Measurements from ENCODE around the gene BRI3BP. TPM values are rescaled to one million over a fixed set of nuclear protein-coding genes. Genes with fewer than 3 reads are reported as not detected.

The BRI3BP gene
- polyA plus RNA-seq, 3 donors: 4.4 to 6.9 (median 5.0) TPM

DNA sequence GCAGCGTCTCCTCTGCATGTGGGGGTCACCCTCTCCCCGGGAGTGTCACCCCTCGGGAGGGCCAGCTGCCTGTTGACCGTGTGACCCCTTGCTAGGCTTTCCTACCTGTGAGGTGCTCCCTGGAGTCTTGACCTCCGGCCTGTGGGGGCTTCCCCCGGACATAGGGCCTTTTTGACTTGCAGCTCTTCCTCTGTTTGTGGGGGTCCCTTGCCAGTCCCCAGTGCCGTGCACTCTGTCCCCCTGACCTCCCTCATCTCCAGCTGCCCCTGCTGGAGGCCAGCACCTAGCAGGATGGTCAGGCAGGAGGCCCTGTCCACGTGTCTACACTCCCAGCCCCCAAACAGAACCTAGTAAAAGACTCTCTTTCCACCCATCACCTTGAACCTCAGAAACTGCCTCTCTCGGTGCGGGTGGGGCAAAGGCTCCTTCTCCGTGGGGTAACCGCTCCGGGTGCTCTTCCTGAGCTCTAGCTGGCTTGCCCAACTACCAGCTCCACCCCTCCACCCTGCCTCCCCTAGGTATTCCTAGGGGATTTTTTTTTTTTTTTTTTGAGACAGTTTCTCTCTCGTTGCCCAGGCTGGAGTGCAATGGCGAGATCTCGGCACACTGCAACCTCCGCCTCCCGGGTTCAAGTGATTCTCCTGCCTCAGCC lies 72.6 kb downstream of the BRI3BP start:
- Histone ChIP-seq H3K36me3 (replicated peaks in 1 of 2; ENCODE audit: control insufficient read depth in 1 of 2, insufficient read depth in 2 of 2, low read length in 2 of 2) (no peaks in the 10 kb centered on the region), H3K4me3 (replicated peaks in 1 of 3; ENCODE audit: low read depth in 2 of 3, low read length in 3 of 3) (peak overlapping the region; percentile 20 to 83 (median 62)), H2AFZ (ENCODE audit: insufficient read depth, low read depth, low read length, poor library complexity, severe bottlenecking) (peak overlapping the region; percentile 92), H3K9me3 (replicated peaks in 1 of 2; ENCODE audit: control insufficient read depth in 1 of 2, insufficient read depth in 1 of 2, low read length in 2 of 2) (peaks cover 0 to 3% of the 10 kb centered on the region in 2 donors), H3K9ac (ENCODE audit: insufficient read depth, low read length, poor library complexity, severe bottlenecking) (peak overlapping the region; percentile 65), H3K27me3 (ENCODE audit: control insufficient read depth in 2 of 2, insufficient read depth in 2 of 2, low read length in 2 of 2) (peaks cover 3 to 11% of the 10 kb centered on the region in 2 donors), H4K20me1 (ENCODE audit: insufficient read depth, low read length) (no peaks in the 10 kb centered on the region), H3K79me2 (ENCODE audit: insufficient read depth, low read length) (no peaks in the 10 kb centered on the region), H3K4me1 (ENCODE audit: control insufficient read depth in 1 of 2, insufficient read depth in 2 of 2, low read length in 2 of 2) (peaks cover 12 to 18% of the 10 kb centered on the region in 2 donors), H3K27ac (ENCODE audit: low read depth in 1 of 2, low read length in 2 of 2) (no peak overlapping the region), H3K4me2 (replicated peaks; ENCODE audit: extremely low read depth, low read length, poor library complexity, severe bottlenecking) (peak overlapping the region; percentile 98)
- peaks cover 12 to 20% (median 17%) of the 10 kb centered on the region in 3 donors for H3K27me3 Mint-ChIP-seq (ENCODE audit: low read depth in 3 of 3)
- peak overlapping the region; percentile 78 to 85 for H3K4me3 Mint-ChIP-seq
- 49% methylated on average over 13 of the region's 18 CpGs for WGBS (ENCODE audit: insufficient coverage)
- no peak for DNase-seq
- H3K27ac Mint-ChIP-seq: peak overlapping the region in 1 of 7 donors; percentile 28
- peaks cover 0 to 4% of the 10 kb centered on the region in 2 donors for H3K36me3 Mint-ChIP-seq
- intact Hi-C loops (cut with micrococcal nuclease): loop anchor here (1.0 to 5.0 kb wide), 3 partner anchors 15 to 74 kb away; partner anchors contain the start of gene BRI3BP (in 1 of the 2)
- peaks cover 0 to 8% (median 6%) of the 10 kb centered on the region in 7 donors for H3K9me3 Mint-ChIP-seq
- H3K4me1 Mint-ChIP-seq: peaks cover 21% of the 10 kb centered on the region
- TF ChIP-seq, protein P1, sequence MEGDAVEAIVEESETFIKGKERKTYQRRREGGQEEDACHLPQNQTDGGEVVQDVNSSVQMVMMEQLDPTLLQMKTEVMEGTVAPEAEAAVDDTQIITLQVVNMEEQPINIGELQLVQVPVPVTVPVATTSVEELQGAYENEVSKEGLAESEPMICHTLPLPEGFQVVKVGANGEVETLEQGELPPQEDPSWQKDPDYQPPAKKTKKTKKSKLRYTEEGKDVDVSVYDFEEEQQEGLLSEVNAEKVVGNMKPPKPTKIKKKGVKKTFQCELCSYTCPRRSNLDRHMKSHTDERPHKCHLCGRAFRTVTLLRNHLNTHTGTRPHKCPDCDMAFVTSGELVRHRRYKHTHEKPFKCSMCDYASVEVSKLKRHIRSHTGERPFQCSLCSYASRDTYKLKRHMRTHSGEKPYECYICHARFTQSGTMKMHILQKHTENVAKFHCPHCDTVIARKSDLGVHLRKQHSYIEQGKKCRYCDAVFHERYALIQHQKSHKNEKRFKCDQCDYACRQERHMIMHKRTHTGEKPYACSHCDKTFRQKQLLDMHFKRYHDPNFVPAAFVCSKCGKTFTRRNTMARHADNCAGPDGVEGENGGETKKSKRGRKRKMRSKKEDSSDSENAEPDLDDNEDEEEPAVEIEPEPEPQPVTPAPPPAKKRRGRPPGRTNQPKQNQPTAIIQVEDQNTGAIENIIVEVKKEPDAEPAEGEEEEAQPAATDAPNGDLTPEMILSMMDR (IDR thresholded peaks at IDR 0.05): no peak

DNA sequence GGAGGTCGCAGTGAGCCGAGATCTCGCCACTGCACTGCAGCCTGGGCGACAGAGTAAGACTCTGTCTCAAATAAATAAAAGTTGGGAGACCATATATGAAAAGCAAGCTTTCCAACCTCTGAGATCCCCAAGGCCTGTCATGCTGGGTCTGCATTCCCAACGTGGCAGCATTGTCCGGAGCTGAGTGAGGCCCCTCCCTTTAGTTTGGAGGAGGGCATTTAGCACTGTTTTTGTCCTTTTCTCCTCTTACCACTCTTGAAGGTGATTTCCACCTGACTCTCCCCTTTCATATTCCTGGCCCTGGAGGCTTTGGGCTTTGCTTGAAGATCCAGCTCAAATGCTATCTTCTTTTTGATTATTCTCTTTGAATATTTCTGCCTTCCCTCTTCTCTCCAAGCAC lies 74.9 kb downstream of the BRI3BP start:
- peaks cover 3 to 11% of the 10 kb centered on the region in 2 donors for H3K27me3 ChIP-seq (ENCODE audit: control insufficient read depth in 2 of 2, insufficient read depth in 2 of 2, low read length in 2 of 2)
- no peak overlapping the region for H3K4me2 ChIP-seq (replicated peaks; ENCODE audit: extremely low read depth, low read length, poor library complexity, severe bottlenecking)
- no peak overlapping the region for H3K9ac ChIP-seq (ENCODE audit: insufficient read depth, low read length, poor library complexity, severe bottlenecking)
- Mint-ChIP-seq H3K27me3 (ENCODE audit: low read depth in 3 of 3) (peaks cover 7 to 19% (median 13%) of the 10 kb centered on the region in 3 donors), H3K9me3 (peaks cover 0 to 1% (median 0%) of the 10 kb centered on the region in 7 donors), H3K36me3 (peaks cover 4 to 8% of the 10 kb centered on the region in 2 donors), H3K4me3 (no peak overlapping the region), H3K4me1 (peaks cover 21% of the 10 kb centered on the region), H3K27ac (no peak overlapping the region)
- H3K27ac ChIP-seq (ENCODE audit: low read depth in 1 of 2, low read length in 2 of 2): no peak overlapping the region
- no peak overlapping the region for H2AFZ ChIP-seq (ENCODE audit: insufficient read depth, low read depth, low read length, poor library complexity, severe bottlenecking)
- H3K9me3 ChIP-seq (replicated peaks in 1 of 2; ENCODE audit: control insufficient read depth in 1 of 2, insufficient read depth in 1 of 2, low read length in 2 of 2): no peaks in the 10 kb centered on the region
- intact Hi-C loops (cut with micrococcal nuclease): loop anchor here in 1 of 2 donors (5.0 kb wide), 1 partner anchor 76 kb away; the partner anchor contains the start of gene BRI3BP
- no peaks in the 10 kb centered on the region for H3K79me2 ChIP-seq (ENCODE audit: insufficient read depth, low read length)
- no CpG with 5 or more reads among the region's 6 CpGs for WGBS (ENCODE audit: insufficient coverage)
- no peak for DNase-seq
- no peak overlapping the region for H3K4me3 ChIP-seq (replicated peaks in 1 of 3; ENCODE audit: low read depth in 2 of 3, low read length in 3 of 3)
- TF ChIP-seq, protein P1 (IDR thresholded peaks at IDR 0.05): no peak
- H4K20me1 ChIP-seq (ENCODE audit: insufficient read depth, low read length): no peaks in the 10 kb centered on the region
- no peaks in the 10 kb centered on the region for H3K36me3 ChIP-seq (replicated peaks in 1 of 2; ENCODE audit: control insufficient read depth in 1 of 2, insufficient read depth in 2 of 2, low read length in 2 of 2)
- peaks cover 12 to 18% of the 10 kb centered on the region in 2 donors for H3K4me1 ChIP-seq (ENCODE audit: control insufficient read depth in 1 of 2, insufficient read depth in 2 of 2, low read length in 2 of 2)
